Vagina (tissue), 2 donors: ENCODE measurements around the gene GFER. TPM values are rescaled to one million over a fixed set of nuclear protein-coding genes. Genes with fewer than 3 reads are reported as not detected.
A peak's percentile ranks its signal among the peaks of the same experiment; 100 is the strongest.

Experiments
- DNase-seq, 2 donors: peaks; one replicate each; pipeline ENCODE4 v3.0.0-alpha.2; 2017; ENCODE audit errors: extremely low spot score in 2 of 2
- H3K27ac ChIP-seq: fragments of 200-600 bp; sonication (generic); one replicate; pipeline ENCODE4 v1.5.1; 2019
- H3K27me3 ChIP-seq: fragments of 200-600 bp; sonication (generic); one replicate; pipeline ENCODE4 v1.5.1; 2019
- H3K36me3 ChIP-seq, 2 donors: fragments of 200-600 bp; sonication (generic); one replicate each; pipeline ENCODE4 v1.5.1; 2017 to 2019
- H3K4me1 ChIP-seq: fragments of 200-600 bp; sonication (generic); one replicate; pipeline ENCODE4 v1.5.1; 2019
- H3K4me3 ChIP-seq, 2 donors: fragments of 200-600 bp; sonication (generic); 1 replicate in 1 of 2; 2 replicates in 1 of 2; pipeline ENCODE4 v1.5.1; 2016 to 2019
- H3K9me3 ChIP-seq: fragments of 200-600 bp; sonication (generic); one replicate; pipeline ENCODE4 v1.5.1; 2019
- CTCF ChIP-seq, 3 experiments: fragments of 450-650 bp in 2 of 3; fragments of 200-600 bp in 1 of 3; sonication (generic) in 1 of 3; IDR thresholded peaks; one replicate each; pipeline ENCODE4 v1.5.1; 2017 to 2019; ENCODE audit warnings: antibody characterized with exemption in 3 of 3, mild to moderate bottlenecking in 2 of 3, moderate library complexity in 2 of 3
- POLR2A ChIP-seq, 2 donors: fragments of 450-650 bp; IDR thresholded peaks; one replicate each; pipeline ENCODE4 v1.6.1; 2017; ENCODE audit warnings: antibody characterized with exemption in 2 of 2, mild to moderate bottlenecking in 2 of 2, moderate library complexity in 2 of 2
- POLR2AphosphoS5 ChIP-seq, 2 donors: sonication (generic); formaldehyde crosslinking; IDR thresholded peaks; one replicate each; pipeline ENCODE4 v1.9.0; 2017; ENCODE audit warnings: antibody characterized with exemption in 2 of 2, mild to moderate bottlenecking in 2 of 2, low read depth in 1 of 2; ENCODE audit not compliant: insufficient read depth in 1 of 2
- intact Hi-C: fragments of 100-400 bp; cut with DNase I; formaldehyde crosslinking; loops from one replicate; pipeline ENCODE4 v1.15.1; 2023
- total RNA-seq: library from RNA; depleted of rRNA; stranded (reverse); fragments of >200 nt; gene quantifications from one replicate; pipeline ENCODE4 v1.2.3, GENCODE V29; 2016

The GFER gene
- total RNA-seq, 1 donor from 2014 or later, result 11.5 TPM

GRCh38 chr16:2028146-2028545 lies 44.2 kb downstream of the GFER start:
- no peaks in the 10 kb centered on the region for H3K36me3 ChIP-seq
- intact Hi-C loops, result no loop called here
- H3K27ac ChIP-seq, result peak overlapping the region; percentile 52
- H3K27me3 ChIP-seq, result no peaks in the 10 kb centered on the region
- no peaks in the 10 kb centered on the region for H3K9me3 ChIP-seq
- peak overlapping the region; percentile 67 to 81 for H3K4me3 ChIP-seq
- peaks cover 84% of the 10 kb centered on the region for H3K4me1 ChIP-seq
- TF ChIP-seq POLR2A (IDR thresholded peaks at IDR 0.05) (no peak), POLR2AphosphoS5 (IDR thresholded peaks at IDR 0.05; ENCODE audit: insufficient read depth in 1 of 2, low read depth in 1 of 2) (no peak), CTCF (IDR thresholded peaks at IDR 0.05) (no peak)
- DNase-seq, result no peak

- Histone ChIP-seq H3K4me3 (peak overlapping the region; percentile 67 to 81), H3K36me3 (no peaks in the 10 kb centered on the region), H3K4me1 (peaks cover 84% of the 10 kb centered on the region), H3K9me3 (no peaks in the 10 kb centered on the region), H3K27me3 (no peaks in the 10 kb centered on the region), H3K27ac (no peak overlapping the region)
- TF ChIP-seq CTCF (IDR thresholded peaks at IDR 0.05), result no peak
- no peak for TF ChIP-seq POLR2A (IDR thresholded peaks at IDR 0.05)
- TF ChIP-seq POLR2AphosphoS5 (IDR thresholded peaks at IDR 0.05; ENCODE audit: insufficient read depth in 1 of 2, low read depth in 1 of 2), result no peak
- intact Hi-C loops, result no loop called here
- DNase-seq, result no peak
Observed at GRCh38 chr16:2028620-2029220, 44.7 kb downstream of the GFER start.

- no peaks in the 10 kb centered on the region for H3K9me3 ChIP-seq
- no peak for DNase-seq
- TF ChIP-seq POLR2AphosphoS5 (IDR thresholded peaks at IDR 0.05; ENCODE audit: insufficient read depth in 1 of 2, low read depth in 1 of 2) (no peak), POLR2A (IDR thresholded peaks at IDR 0.05) (no peak), CTCF (IDR thresholded peaks at IDR 0.05) (no peak)
- peaks cover 82% of the 10 kb centered on the region for H3K4me1 ChIP-seq
- no peaks in the 10 kb centered on the region for H3K27me3 ChIP-seq
- no peaks in the 10 kb centered on the region for H3K36me3 ChIP-seq
- no peak overlapping the region for H3K27ac ChIP-seq
- intact Hi-C loops, result no loop called here
- peak overlapping the region in 1 of 2 donors; percentile 7 for H3K4me3 ChIP-seq
Observed at GRCh38 chr16:2029350-2029749, 45.4 kb downstream of the GFER start.

GRCh38 chr16:2030036-2030435 lies 46.0 kb downstream of the GFER start:
- H3K36me3 ChIP-seq, result no peaks in the 10 kb centered on the region
- TF ChIP-seq POLR2AphosphoS5 (IDR thresholded peaks at IDR 0.05; ENCODE audit: insufficient read depth in 1 of 2, low read depth in 1 of 2) (no peak), CTCF (IDR thresholded peaks at IDR 0.05) (no peak), POLR2A (IDR thresholded peaks at IDR 0.05) (no peak)
- H3K27ac ChIP-seq, result no peak overlapping the region
- H3K9me3 ChIP-seq, result no peaks in the 10 kb centered on the region
- H3K4me1 ChIP-seq, result peaks cover 87% of the 10 kb centered on the region
- no peak overlapping the region for H3K4me3 ChIP-seq
- no peak for DNase-seq
- intact Hi-C loops, result no loop called here
- no peaks in the 10 kb centered on the region for H3K27me3 ChIP-seq

GRCh38 chr16:2031081-2031577 lies 47.1 kb downstream of the GFER start:
- Histone ChIP-seq H3K36me3 (no peaks in the 10 kb centered on the region), H3K9me3 (no peaks in the 10 kb centered on the region), H3K4me3 (no peak overlapping the region), H3K4me1 (peaks cover 87% of the 10 kb centered on the region), H3K27me3 (no peaks in the 10 kb centered on the region), H3K27ac (peak overlapping the region; percentile 89)
- DNase-seq, result no peak
- TF ChIP-seq POLR2AphosphoS5 (IDR thresholded peaks at IDR 0.05; ENCODE audit: insufficient read depth in 1 of 2, low read depth in 1 of 2) (peak in 1 of 2 donors; percentile 8), CTCF (IDR thresholded peaks at IDR 0.05) (no peak)
- intact Hi-C loops, result no loop called here
